ENCODE data around the gene CLEC7A.

CLEC7A gene

DNA sequence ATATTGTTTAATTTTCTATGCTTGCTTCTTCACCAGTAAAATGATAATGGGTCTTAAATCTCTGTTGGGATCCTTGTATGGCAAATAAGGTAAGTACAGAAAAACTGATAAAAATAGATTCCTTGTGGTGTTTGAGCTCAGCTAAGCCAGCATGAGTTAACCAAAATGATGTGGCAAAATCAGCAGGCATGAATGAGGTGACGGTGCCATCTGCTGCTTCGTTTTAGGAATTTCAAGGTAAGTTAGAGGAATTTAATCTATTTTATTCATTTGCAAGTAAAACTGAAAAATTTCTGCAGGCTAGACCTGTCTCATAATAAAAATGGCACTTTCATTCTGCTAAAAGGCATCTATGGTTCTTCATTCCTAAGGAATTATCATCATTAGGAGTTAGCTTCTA is 10.0 kb upstream of the CLEC7A start:
- no peak for TF ChIP-seq FOXP2 (optimal IDR thresholded peaks at IDR 0.05; ENCODE audit: borderline replicate concordance, extremely low read depth, extremely low read length, insufficient read depth)
- TF ChIP-seq TAF1 (IDR thresholded peaks at IDR 0.05; ENCODE audit: borderline replicate concordance, insufficient read depth, low read length): no peak
- no peak for TF ChIP-seq POLR2AphosphoS5 (IDR thresholded peaks at IDR 0.05; ENCODE audit: low read depth, low read length)
- no peak for TF ChIP-seq SIN3A (IDR thresholded peaks at IDR 0.05; ENCODE audit: borderline replicate concordance, insufficient read depth, low read length)
- TF ChIP-seq, protein P1, sequence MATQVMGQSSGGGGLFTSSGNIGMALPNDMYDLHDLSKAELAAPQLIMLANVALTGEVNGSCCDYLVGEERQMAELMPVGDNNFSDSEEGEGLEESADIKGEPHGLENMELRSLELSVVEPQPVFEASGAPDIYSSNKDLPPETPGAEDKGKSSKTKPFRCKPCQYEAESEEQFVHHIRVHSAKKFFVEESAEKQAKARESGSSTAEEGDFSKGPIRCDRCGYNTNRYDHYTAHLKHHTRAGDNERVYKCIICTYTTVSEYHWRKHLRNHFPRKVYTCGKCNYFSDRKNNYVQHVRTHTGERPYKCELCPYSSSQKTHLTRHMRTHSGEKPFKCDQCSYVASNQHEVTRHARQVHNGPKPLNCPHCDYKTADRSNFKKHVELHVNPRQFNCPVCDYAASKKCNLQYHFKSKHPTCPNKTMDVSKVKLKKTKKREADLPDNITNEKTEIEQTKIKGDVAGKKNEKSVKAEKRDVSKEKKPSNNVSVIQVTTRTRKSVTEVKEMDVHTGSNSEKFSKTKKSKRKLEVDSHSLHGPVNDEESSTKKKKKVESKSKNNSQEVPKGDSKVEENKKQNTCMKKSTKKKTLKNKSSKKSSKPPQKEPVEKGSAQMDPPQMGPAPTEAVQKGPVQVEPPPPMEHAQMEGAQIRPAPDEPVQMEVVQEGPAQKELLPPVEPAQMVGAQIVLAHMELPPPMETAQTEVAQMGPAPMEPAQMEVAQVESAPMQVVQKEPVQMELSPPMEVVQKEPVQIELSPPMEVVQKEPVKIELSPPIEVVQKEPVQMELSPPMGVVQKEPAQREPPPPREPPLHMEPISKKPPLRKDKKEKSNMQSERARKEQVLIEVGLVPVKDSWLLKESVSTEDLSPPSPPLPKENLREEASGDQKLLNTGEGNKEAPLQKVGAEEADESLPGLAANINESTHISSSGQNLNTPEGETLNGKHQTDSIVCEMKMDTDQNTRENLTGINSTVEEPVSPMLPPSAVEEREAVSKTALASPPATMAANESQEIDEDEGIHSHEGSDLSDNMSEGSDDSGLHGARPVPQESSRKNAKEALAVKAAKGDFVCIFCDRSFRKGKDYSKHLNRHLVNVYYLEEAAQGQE (IDR thresholded peaks at IDR 0.05; ENCODE audit: insufficient read depth in 1 of 2, low read depth in 2 of 2, low read length in 2 of 2): no peak

DNA sequence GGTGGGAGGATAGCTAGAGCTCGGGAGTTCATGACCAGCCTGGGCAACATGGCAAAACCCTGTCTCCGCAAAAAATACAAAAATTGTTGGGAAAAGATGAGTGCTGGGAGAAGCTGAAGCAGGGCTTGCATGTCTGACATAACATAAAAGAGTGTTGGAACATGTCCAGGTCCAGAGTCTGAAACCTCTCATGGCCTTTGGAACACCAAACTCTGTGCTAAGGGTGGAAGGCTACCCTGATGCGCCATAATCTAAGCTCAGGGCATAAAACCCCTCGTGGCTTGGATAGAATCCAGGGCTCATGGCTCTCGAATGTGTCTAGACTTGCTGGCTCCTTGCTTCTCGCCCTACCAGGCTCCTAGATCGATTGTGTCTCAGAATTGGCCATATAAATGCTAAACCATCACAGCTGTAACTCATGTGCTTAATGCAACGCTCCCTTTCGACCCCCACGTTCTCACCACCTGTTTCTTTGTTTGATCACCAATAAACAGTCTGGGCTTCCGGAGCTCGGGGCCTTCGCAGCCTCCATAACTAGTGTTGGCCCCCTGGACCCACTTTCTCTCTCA is 6.7 kb upstream of the CLEC7A start:
- TF ChIP-seq TAF1 (IDR thresholded peaks at IDR 0.05; ENCODE audit: borderline replicate concordance, insufficient read depth, low read length): no peak

DNA sequence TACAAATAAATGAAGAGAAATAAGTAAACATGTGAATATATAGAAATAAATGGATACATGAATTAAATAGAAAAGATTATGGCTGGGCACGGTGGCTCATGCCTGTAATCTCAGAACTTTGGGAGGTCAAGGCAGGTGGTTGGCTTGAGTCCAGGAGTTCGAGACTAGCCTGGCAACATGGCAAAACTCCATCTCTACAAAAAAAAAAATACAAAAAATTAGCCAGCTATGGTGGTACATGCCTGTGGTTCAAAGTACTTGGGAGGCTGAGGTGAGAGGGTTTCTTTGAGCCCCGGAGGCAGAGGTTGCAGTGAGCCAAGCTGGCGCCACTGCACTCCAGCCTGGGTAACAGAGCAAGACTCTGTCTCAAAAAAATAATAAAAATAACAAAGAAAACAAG is 5.1 kb upstream of the CLEC7A start:
- no peak for TF ChIP-seq POLR2AphosphoS5 (IDR thresholded peaks at IDR 0.05; ENCODE audit: low read depth, low read length)
- no peak for TF ChIP-seq SIN3A (IDR thresholded peaks at IDR 0.05; ENCODE audit: borderline replicate concordance, insufficient read depth, low read length)

DNA sequence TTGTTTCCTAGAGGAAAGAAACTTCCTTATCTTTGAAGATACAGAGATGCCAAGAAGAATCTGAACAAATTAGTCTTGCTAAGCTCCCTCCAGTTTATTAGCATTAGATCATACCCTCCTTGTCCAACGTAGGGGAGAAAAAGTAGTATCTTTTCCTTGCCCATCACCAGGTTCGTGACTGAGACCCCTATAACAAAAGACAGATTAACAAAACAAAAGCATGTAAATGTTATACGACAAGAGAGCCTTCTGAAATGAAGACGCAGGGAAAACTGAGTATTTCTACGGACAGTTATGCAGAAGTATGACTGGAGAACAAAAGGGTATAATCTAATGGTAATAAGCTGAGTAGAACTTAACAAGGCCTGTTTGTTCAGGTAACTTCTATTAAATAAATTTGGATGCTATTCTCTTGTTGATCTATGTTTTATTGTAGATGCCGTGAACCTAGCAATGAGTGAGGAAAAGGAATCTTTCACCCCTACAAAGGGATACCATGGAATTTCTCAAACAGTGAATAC is 2.9 kb upstream of the CLEC7A start:
- TF ChIP-seq, protein P1 (IDR thresholded peaks at IDR 0.05; ENCODE audit: insufficient read depth in 1 of 2, low read depth in 2 of 2, low read length in 2 of 2): no peak
- no peak for TF ChIP-seq SIN3A (IDR thresholded peaks at IDR 0.05; ENCODE audit: borderline replicate concordance, insufficient read depth, low read length)
- no peak for TF ChIP-seq POLR2AphosphoS5 (IDR thresholded peaks at IDR 0.05; ENCODE audit: low read depth, low read length)
- no peak for TF ChIP-seq TAF1 (IDR thresholded peaks at IDR 0.05; ENCODE audit: borderline replicate concordance, insufficient read depth, low read length)
- no peak for TF ChIP-seq FOXP2 (optimal IDR thresholded peaks at IDR 0.05; ENCODE audit: borderline replicate concordance, extremely low read depth, extremely low read length, insufficient read depth)

DNA sequence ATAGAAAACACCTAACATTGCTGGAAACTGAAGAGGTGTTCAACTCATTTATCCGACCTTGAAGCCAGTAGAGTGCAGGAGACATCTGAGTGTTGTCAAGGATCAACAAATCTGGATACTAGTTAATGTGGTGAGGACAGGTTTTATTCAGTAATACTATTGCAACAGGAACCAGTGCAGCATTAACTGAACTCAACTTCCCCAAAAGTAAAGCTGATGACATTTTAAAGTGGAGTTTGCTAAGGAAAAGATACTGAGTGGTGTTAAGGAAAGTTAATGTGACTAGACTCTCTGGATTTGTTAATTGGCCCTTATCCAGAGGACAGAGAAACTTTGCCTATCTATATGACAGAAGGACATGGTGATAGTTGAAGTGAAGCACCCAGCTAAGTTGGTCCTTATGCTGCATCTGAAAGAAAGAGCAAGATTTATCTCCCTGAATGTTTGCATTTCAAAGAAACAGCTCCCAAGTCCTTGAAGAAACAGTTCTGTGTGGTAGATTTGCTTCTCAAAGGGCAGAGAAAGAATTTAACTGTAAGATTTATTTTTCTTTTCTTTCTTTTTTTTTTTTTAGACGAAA is 1.2 kb upstream of the CLEC7A start:
- no peak for TF ChIP-seq SIN3A (IDR thresholded peaks at IDR 0.05; ENCODE audit: borderline replicate concordance, insufficient read depth, low read length)

DNA sequence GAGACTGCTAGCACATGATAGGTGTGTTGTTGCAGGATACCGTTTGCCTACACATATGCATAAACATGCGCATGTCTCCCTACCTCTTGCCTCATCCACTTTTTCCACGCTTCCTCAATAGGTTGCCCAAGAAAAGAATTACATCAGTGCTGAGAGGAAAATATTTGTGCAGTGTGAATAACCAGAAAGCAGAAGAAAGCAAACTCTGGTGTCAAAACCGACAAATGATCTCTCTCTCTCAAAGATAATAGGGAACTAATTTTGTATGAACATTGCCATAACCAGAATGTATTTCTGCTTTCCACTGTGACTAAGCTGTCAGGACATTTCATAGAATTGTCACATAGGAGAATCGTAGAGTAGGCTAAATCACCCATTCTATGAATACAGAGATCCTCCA is 1.3 kb downstream of the CLEC7A start:
- no peak for TF ChIP-seq SIN3A (IDR thresholded peaks at IDR 0.05; ENCODE audit: borderline replicate concordance, insufficient read depth, low read length)

DNA sequence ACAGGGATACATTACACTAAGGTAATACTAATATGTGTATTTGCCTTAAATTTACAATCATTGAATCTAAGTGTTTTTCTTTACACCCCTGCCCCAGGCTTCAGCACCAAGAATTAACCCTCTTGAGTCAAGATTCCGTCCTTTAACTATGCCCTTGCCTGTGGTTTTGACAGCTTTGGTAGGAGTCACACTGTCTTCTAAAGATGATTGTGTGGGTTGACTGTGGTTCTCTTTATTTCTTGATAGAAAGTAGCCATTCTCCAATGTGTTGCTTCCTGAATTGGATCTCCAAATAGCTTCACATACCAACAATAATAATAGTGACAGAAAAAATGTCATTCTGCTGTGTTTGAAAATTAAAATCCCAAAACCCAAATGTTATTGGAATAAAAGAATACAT is 3.6 kb downstream of the CLEC7A start:
- TF ChIP-seq, protein P1 (IDR thresholded peaks at IDR 0.05; ENCODE audit: insufficient read depth in 1 of 2, low read depth in 2 of 2, low read length in 2 of 2): no peak
- TF ChIP-seq TAF1 (IDR thresholded peaks at IDR 0.05; ENCODE audit: borderline replicate concordance, insufficient read depth, low read length) (no peak), POLR2AphosphoS5 (IDR thresholded peaks at IDR 0.05; ENCODE audit: low read depth, low read length) (no peak), FOXP2 (optimal IDR thresholded peaks at IDR 0.05; ENCODE audit: borderline replicate concordance, extremely low read depth, extremely low read length, insufficient read depth) (no peak), SIN3A (IDR thresholded peaks at IDR 0.05; ENCODE audit: borderline replicate concordance, insufficient read depth, low read length) (no peak)

All from PFSK-1 (cell line).